HG03139 (cell line): ENCODE results near the gene NLGN1.
"Not testable (repeated sequence)": the region's sequence is repeated elsewhere in the genome, so short reads cannot be mapped to it uniquely, and the experiment has no call there.

Source experiments
- ATAC-seq: cut with Tn5 transposase; IDR thresholded peaks from one replicate; pipeline ENCODE4 v1.9.1; 2021; ENCODE audit not compliant: unreplicated experiment

Gene NLGN1

GRCh38 chr3:173552526-173552925 is 155.0 kb downstream of the NLGN1 start:
- ATAC-seq, result no peak

- ATAC-seq, result no peak
Measured at GRCh38 chr3:173553635-173554280, 156.2 kb downstream of the NLGN1 start.

- ATAC-seq, result no peak
Measured at GRCh38 chr3:173556546-173556945, 159.0 kb downstream of the NLGN1 start.

GRCh38 chr3:173567997-173568396 is 170.5 kb downstream of the NLGN1 start:
- no peak for ATAC-seq

GRCh38 chr3:173568623-173569022 is 171.1 kb downstream of the NLGN1 start:
- ATAC-seq, result no peak

GRCh38 chr3:173583496-173583895 is 186.0 kb downstream of the NLGN1 start:
- ATAC-seq, result no peak

- ATAC-seq, result no peak
Measured at GRCh38 chr3:173584093-173584837, 186.7 kb downstream of the NLGN1 start.

- no peak for ATAC-seq
Measured at GRCh38 chr3:173584838-173585831, 187.6 kb downstream of the NLGN1 start.

GRCh38 chr3:173586166-173586565 is 188.6 kb downstream of the NLGN1 start:
- ATAC-seq, result no peak

- ATAC-seq, result no peak
Measured at GRCh38 chr3:173587055-173587454, 189.5 kb downstream of the NLGN1 start.

GRCh38 chr3:173588556-173588955 is 191.0 kb downstream of the NLGN1 start:
- no peak for ATAC-seq

- ATAC-seq, result no peak
Measured at GRCh38 chr3:173589116-173589515, 191.6 kb downstream of the NLGN1 start.

GRCh38 chr3:173591401-173591800 is 193.9 kb downstream of the NLGN1 start:
- ATAC-seq, result no peak

GRCh38 chr3:173594881-173595280 is 197.3 kb downstream of the NLGN1 start:
- not testable (repeated sequence) for ATAC-seq

- ATAC-seq, result no peak
Measured at GRCh38 chr3:173599673-173600072, 202.1 kb downstream of the NLGN1 start.

- ATAC-seq, result no peak
Measured at GRCh38 chr3:173614522-173614921, 217.0 kb downstream of the NLGN1 start.

GRCh38 chr3:173615661-173616060 is 218.1 kb downstream of the NLGN1 start:
- ATAC-seq, result no peak

- ATAC-seq, result no peak
Measured at GRCh38 chr3:173617490-173617889, 219.9 kb downstream of the NLGN1 start.

- ATAC-seq, result no peak
Measured at GRCh38 chr3:173618148-173618547, 220.6 kb downstream of the NLGN1 start.

GRCh38 chr3:173618703-173619102 is 221.2 kb downstream of the NLGN1 start:
- no peak for ATAC-seq

- no peak for ATAC-seq
Measured at GRCh38 chr3:173622166-173622565, 224.6 kb downstream of the NLGN1 start.
